GM18520 (cell line): ENCODE data around the gene TDRD6.
"Not testable (repeated sequence)": the region's sequence is repeated elsewhere in the genome, so short reads cannot be mapped to it uniquely, and the experiment has no call there.

ENCODE experiments used
- ATAC-seq: cut with Tn5 transposase; IDR thresholded peaks from one replicate; pipeline ENCODE4 v1.9.1; 2021; ENCODE audit not compliant: unreplicated experiment

The TDRD6 gene

GRCh38 chr6:46687619-46688097, at the start of gene TDRD6:
TDRD6 (plus strand) TSS chr6:46687885; CDS start chr6:46688129, 244 bp downstream.
- ATAC-seq = no peak

GRCh38 chr6:46637933-46638332, 49.8 kb upstream of the TDRD6 start:
- no peak for ATAC-seq

GRCh38 chr6:46638650-46639049, 49.0 kb upstream of the TDRD6 start:
- no peak for ATAC-seq

GRCh38 chr6:46642928-46643751, 44.5 kb upstream of the TDRD6 start:
- no peak for ATAC-seq

- ATAC-seq = no peak
These were observed 42.4 kb upstream of the TDRD6 start for GRCh38 chr6:46645265-46645664.

GRCh38 chr6:46648108-46648507, 39.6 kb upstream of the TDRD6 start:
- ATAC-seq = not testable (repeated sequence)

- ATAC-seq = no peak
These were observed 38.7 kb upstream of the TDRD6 start for GRCh38 chr6:46648869-46649492.

- no peak for ATAC-seq
These were observed 36.7 kb upstream of the TDRD6 start for GRCh38 chr6:46651006-46651405.

- ATAC-seq = no peak
These were observed 35.9 kb upstream of the TDRD6 start for GRCh38 chr6:46651816-46652215.

- ATAC-seq = no peak
These were observed 35.5 kb upstream of the TDRD6 start for GRCh38 chr6:46652232-46652602.

GRCh38 chr6:46652603-46653438, 34.9 kb upstream of the TDRD6 start, which contains the start of the genes CYP39A1 and SLC25A27:
CYP39A1 (minus strand) TSS chr6:46652818; CDS start chr6:46652582, 236 bp downstream.
SLC25A27 (plus strand) TSS chr6:46652975; CDS start chr6:46653193, 218 bp downstream.
- ATAC-seq = peak; percentile 99

GRCh38 chr6:46653439-46654195, 34.1 kb upstream of the TDRD6 start:
- ATAC-seq = no peak

GRCh38 chr6:46655803-46656202, 31.9 kb upstream of the TDRD6 start:
- no peak for ATAC-seq

GRCh38 chr6:46657642-46658041, 30.0 kb upstream of the TDRD6 start:
- ATAC-seq = no peak

- no peak for ATAC-seq
These were observed 26.2 kb upstream of the TDRD6 start for GRCh38 chr6:46661483-46661882.

GRCh38 chr6:46667377-46667776, 20.3 kb upstream of the TDRD6 start:
- no peak for ATAC-seq

GRCh38 chr6:46674410-46674809, 13.3 kb upstream of the TDRD6 start:
- ATAC-seq = no peak

GRCh38 chr6:46676604-46677313, 10.9 kb upstream of the TDRD6 start:
- no peak for ATAC-seq

GRCh38 chr6:46677314-46677654, 10.4 kb upstream of the TDRD6 start:
- ATAC-seq = no peak

- no peak for ATAC-seq
These were observed 2.9 kb upstream of the TDRD6 start for GRCh38 chr6:46684771-46685170.
